Measurements from ENCODE around the gene AKAP13.
A peak's percentile ranks its signal among the peaks of the same experiment; 100 is the strongest.
"Not testable (repeated sequence)": the region's sequence is repeated elsewhere in the genome, so short reads cannot be mapped to it uniquely, and the experiment has no call there.

Gene AKAP13

DNA sequence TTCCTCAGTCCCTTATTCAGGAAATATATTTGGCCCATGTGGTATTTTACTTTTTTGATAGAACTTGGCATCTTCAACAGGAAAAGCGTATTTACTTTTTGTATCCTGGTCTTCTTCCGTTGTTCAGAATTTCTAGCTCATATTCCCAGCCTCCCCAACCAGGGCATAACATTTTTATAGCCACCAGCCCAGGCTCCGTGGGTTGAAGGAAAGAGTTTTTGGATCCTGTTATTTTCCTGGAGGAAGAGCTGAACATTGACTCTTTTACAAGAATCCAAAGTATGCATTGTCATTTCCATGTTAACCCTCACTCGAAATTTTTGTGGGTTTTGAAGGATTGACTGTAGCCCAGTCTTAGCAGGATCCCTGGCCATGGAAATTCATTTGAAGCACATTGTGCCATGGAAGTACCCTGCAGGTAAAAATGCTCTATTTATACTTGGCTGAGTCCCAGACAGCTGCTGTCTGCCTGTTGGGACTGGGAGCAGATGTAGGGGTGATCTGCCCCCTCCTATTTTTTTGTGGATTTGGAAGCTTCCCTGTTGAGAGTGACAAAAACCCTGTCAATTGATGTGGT lies 98.8 kb downstream of the AKAP13 start:
- Mint-ChIP-seq H3K4me1 (peaks cover 60% of the 10 kb centered on the region), H3K27ac (no peak overlapping the region), H3K36me3 (peaks cover 11% of the 10 kb centered on the region), H3K9me3 (no peaks in the 10 kb centered on the region), H3K4me3 (no peak overlapping the region)
- DNase-seq (ENCODE audit: low spot score in 2 of 2) (no peak), ATAC-seq (no peak)

- Mint-ChIP-seq H3K4me3 (no peak overlapping the region), H3K4me1 (peaks cover 46% of the 10 kb centered on the region), H3K36me3 (peaks cover 11% of the 10 kb centered on the region), H3K9me3 (no peaks in the 10 kb centered on the region), H3K27ac (peak overlapping the region; percentile 65)
- ATAC-seq (no peak), DNase-seq (ENCODE audit: low spot score in 2 of 2) (no peak)
These were observed 100.5 kb downstream of the AKAP13 start for GRCh38 chr15:85480923-85481322.

GRCh38 chr15:85481543-85481942 lies 101.1 kb downstream of the AKAP13 start:
- ATAC-seq: peak; percentile 44
- H3K9me3 Mint-ChIP-seq; H3K4me3 Mint-ChIP-seq; DNase-seq (ENCODE audit: low spot score in 2 of 2): not testable (repeated sequence)
- H3K36me3 Mint-ChIP-seq: peaks cover 11% of the 10 kb centered on the region
- peak overlapping the region; percentile 65 for H3K27ac Mint-ChIP-seq
- peaks cover 44% of the 10 kb centered on the region for H3K4me1 Mint-ChIP-seq

DNA sequence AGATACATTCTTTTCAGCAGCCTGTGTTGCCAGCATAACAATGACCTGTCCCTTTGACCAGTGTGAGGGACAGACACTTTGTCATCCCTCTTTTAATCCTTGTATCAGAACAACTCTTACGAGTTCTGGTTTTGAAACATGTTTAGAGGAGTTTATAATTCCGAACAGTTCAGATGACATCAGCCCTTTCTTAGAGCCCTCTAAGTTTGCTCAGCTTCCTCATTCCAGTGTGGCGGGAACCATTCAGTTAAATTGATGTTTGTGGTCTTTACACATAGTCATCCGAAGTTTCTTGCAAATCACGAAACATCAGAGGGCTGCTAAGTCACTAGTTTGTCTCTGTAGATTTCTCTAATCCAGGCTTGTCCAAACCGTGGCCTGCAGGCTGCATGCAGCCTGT lies 102.5 kb downstream of the AKAP13 start:
- Mint-ChIP-seq H3K27ac (peak overlapping the region; percentile 65), H3K4me1 (peaks cover 32% of the 10 kb centered on the region), H3K36me3 (peaks cover 15% of the 10 kb centered on the region), H3K4me3 (no peak overlapping the region), H3K9me3 (no peaks in the 10 kb centered on the region)
- ATAC-seq (peak; percentile 61), DNase-seq (ENCODE audit: low spot score in 2 of 2) (no peak)

- H3K9me3 Mint-ChIP-seq; H3K27ac Mint-ChIP-seq; ATAC-seq; H3K4me3 Mint-ChIP-seq; DNase-seq (ENCODE audit: low spot score in 2 of 2): not testable (repeated sequence)
- H3K4me1 Mint-ChIP-seq: peaks cover 39% of the 10 kb centered on the region
- H3K36me3 Mint-ChIP-seq: peaks cover 18% of the 10 kb centered on the region
These were observed 103.6 kb downstream of the AKAP13 start for GRCh38 chr15:85483955-85484354.

DNA sequence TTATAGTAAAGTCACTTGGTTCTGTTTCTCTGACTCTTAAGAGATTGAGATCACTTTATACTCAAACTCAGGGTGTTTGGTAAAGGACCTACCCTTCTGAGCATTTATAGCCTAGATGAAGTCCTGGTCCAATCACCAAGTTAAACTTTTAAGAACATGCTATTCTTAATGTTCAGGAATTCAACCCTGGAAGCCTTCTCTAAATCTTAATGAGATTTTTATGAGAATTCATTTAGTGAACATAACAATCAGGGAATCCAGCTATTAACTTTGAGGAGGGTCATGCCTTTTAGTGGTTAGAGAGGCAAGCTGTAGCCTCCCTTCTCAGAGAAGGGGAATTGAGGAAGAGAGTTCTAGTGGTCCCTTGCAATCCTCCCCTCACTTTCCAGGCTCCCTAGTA lies 104.5 kb downstream of the AKAP13 start:
- ATAC-seq; H3K4me3 Mint-ChIP-seq; H3K9me3 Mint-ChIP-seq; H3K27ac Mint-ChIP-seq; DNase-seq (ENCODE audit: low spot score in 2 of 2): not testable (repeated sequence)
- Mint-ChIP-seq H3K4me1 (peaks cover 49% of the 10 kb centered on the region), H3K36me3 (peaks cover 18% of the 10 kb centered on the region)

DNA sequence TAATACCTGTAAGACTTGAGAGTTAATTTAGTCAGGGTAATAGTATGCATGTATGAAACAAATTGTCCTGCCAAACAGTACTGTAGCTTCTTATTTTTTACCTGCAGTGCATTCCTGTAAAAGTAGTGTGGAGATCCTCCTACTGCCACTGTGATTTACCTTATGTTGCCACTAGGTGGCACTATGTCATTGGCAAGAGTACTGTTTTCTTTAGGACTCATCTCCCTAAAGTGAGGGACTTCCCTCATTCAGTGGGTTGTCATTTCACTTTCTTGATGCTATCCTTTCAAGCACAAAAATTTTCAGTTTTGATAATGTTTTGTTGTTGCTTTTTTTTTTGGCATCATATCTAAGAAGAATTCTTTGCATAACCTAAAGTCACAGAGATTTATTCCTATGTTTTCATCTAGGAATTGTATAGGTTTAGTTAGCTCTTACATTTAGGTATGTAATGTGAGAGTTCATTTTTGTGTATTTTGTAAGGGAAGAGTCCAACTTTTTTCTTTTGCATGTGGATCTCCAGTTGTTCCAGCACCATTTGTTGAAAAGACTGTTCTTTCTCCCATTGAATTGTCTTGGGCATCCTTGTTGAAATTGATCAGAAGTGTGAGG lies 105.7 kb downstream of the AKAP13 start:
- ATAC-seq (peak; percentile 85), DNase-seq (ENCODE audit: low spot score in 2 of 2) (peak; percentile 40 to 79)
- peaks cover 15% of the 10 kb centered on the region for H3K36me3 Mint-ChIP-seq
- peaks cover 57% of the 10 kb centered on the region for H3K4me1 Mint-ChIP-seq
- H3K4me3 Mint-ChIP-seq: no peak overlapping the region
- H3K9me3 Mint-ChIP-seq: no peaks in the 10 kb centered on the region
- H3K27ac Mint-ChIP-seq: no peak overlapping the region

- not testable (repeated sequence) for H3K4me3 Mint-ChIP-seq; DNase-seq (ENCODE audit: low spot score in 2 of 2); H3K9me3 Mint-ChIP-seq; ATAC-seq
- H3K4me1 Mint-ChIP-seq: peaks cover 41% of the 10 kb centered on the region
- H3K27ac Mint-ChIP-seq: peak overlapping the region; percentile 14
- H3K36me3 Mint-ChIP-seq: peaks cover 13% of the 10 kb centered on the region
These were observed 107.4 kb downstream of the AKAP13 start for GRCh38 chr15:85487796-85488195.

GRCh38 chr15:85488997-85489396 lies 108.6 kb downstream of the AKAP13 start:
- no peak overlapping the region for H3K4me3 Mint-ChIP-seq
- ATAC-seq (peak; percentile 65), DNase-seq (ENCODE audit: low spot score in 2 of 2) (no peak)
- peaks cover 13% of the 10 kb centered on the region for H3K36me3 Mint-ChIP-seq
- no peaks in the 10 kb centered on the region for H3K9me3 Mint-ChIP-seq
- peak overlapping the region; percentile 14 for H3K27ac Mint-ChIP-seq
- peaks cover 47% of the 10 kb centered on the region for H3K4me1 Mint-ChIP-seq

DNA sequence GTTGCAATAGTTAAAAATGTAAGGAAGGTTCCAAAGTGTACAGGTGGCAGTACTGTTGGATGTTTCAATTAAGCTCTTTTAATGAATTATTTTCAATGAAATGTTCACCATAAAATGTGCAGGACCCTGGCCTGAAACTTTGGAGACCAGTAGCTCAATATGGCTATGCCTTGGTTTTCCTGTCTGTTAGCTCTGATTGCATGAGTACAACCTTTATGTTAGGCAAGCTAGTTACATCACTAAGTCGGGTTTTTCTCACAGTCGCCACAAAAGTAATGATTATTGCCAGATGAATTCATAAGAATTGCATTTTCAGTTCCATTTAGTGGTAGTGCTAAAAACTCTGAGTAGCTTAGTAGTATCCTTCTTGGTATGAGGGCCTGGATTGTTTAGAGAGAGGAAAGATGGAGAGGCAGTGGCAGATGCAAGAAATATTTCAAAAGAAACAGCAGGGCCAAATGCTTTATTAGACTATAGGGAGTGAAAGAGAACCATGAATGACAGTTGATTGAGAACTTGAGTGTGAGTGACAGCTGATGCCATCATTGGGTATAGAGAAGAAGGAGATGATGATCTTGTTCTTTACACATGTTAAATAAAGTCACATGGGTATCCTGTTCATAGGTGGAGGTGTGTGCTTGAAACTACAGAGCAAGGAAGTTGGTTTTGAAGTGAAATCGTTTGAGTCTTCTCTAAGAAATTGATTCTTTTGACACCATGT lies 109.5 kb downstream of the AKAP13 start:
- no peak overlapping the region for H3K4me3 Mint-ChIP-seq
- ATAC-seq: peak; percentile 33
- peaks cover 55% of the 10 kb centered on the region for H3K4me1 Mint-ChIP-seq
- DNase-seq (ENCODE audit: low spot score in 2 of 2): no peak
- H3K27ac Mint-ChIP-seq: peak overlapping the region; percentile 1
- peaks cover 13% of the 10 kb centered on the region for H3K36me3 Mint-ChIP-seq
- no peaks in the 10 kb centered on the region for H3K9me3 Mint-ChIP-seq

DNA sequence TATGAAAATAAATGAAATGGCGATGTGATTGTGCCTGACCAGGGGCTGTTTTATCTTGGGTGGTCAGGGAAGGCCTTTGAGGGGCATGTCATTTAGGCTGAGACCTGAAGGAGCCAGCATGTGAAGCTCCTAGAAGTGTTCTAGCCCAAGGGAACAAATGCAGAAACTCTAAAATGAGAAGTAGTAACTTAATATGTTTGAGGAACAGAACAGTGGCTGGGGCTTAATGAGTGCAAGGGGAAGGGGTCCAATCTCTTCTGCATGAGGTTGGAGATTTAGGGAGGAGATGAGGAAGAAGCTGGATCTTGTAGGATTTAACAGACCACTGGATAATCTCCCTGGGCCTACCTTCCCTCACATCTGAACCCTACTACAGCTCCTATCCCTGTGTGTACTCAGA lies 110.5 kb downstream of the AKAP13 start:
- H3K27ac Mint-ChIP-seq: peak overlapping the region; percentile 1
- no peaks in the 10 kb centered on the region for H3K9me3 Mint-ChIP-seq
- H3K36me3 Mint-ChIP-seq: peaks cover 13% of the 10 kb centered on the region
- H3K4me3 Mint-ChIP-seq: no peak overlapping the region
- ATAC-seq (no peak), DNase-seq (ENCODE audit: low spot score in 2 of 2) (no peak)
- H3K4me1 Mint-ChIP-seq: peaks cover 52% of the 10 kb centered on the region

DNA sequence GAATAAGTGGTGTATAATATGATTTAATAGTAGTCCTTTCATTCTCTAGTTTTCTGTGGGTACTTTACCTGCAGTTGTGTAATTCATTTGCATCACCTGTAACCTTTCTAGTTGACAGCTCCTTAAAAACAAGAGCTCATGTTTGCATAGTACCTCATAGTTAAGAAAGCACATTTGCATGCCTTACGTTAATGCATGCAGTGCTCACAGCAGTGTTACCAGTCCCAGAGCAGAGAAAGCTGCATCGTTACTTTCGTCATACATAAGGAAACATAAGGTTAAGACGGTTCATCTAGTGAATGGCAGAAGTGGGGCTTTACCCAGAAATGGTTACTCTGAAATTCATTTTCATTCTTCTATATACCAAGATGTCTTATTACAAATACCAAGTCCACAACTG lies 111.3 kb downstream of the AKAP13 start:
- no peak overlapping the region for H3K27ac Mint-ChIP-seq
- DNase-seq (ENCODE audit: low spot score in 2 of 2) (no peak), ATAC-seq (no peak)
- H3K36me3 Mint-ChIP-seq: peaks cover 13% of the 10 kb centered on the region
- no peaks in the 10 kb centered on the region for H3K9me3 Mint-ChIP-seq
- no peak overlapping the region for H3K4me3 Mint-ChIP-seq
- H3K4me1 Mint-ChIP-seq: peaks cover 51% of the 10 kb centered on the region

GRCh38 chr15:85492406-85492805 lies 112.0 kb downstream of the AKAP13 start:
- Mint-ChIP-seq H3K27ac (no peak overlapping the region), H3K4me1 (peaks cover 58% of the 10 kb centered on the region), H3K9me3 (no peaks in the 10 kb centered on the region), H3K36me3 (peaks cover 7% of the 10 kb centered on the region), H3K4me3 (no peak overlapping the region)
- DNase-seq (ENCODE audit: low spot score in 2 of 2) (no peak), ATAC-seq (no peak)

- Mint-ChIP-seq H3K9me3 (no peaks in the 10 kb centered on the region), H3K4me1 (peaks cover 61% of the 10 kb centered on the region)
- no peak for ATAC-seq
These were observed 112.9 kb downstream of the AKAP13 start for GRCh38 chr15:85493260-85493659.

GRCh38 chr15:85494048-85494777 lies 113.8 kb downstream of the AKAP13 start:
- DNase-seq (ENCODE audit: low spot score in 2 of 2) (no peak), ATAC-seq (no peak)
- Mint-ChIP-seq H3K4me1 (peaks cover 58% of the 10 kb centered on the region), H3K36me3 (no peaks in the 10 kb centered on the region), H3K27ac (peak overlapping the region; percentile 1), H3K9me3 (no peaks in the 10 kb centered on the region), H3K4me3 (no peak overlapping the region)

More at GRCh38 chr15:85493260-85493659, 112.9 kb downstream of the AKAP13 start:
- no peak overlapping the region for H3K4me3 Mint-ChIP-seq
- no peak overlapping the region for H3K27ac Mint-ChIP-seq
- H3K36me3 Mint-ChIP-seq: peaks cover under 1% of the 10 kb centered on the region
- DNase-seq (ENCODE audit: low spot score in 2 of 2): no peak

All from stimulated activated effector memory CD8-positive, alpha-beta T cell treated with anti-CD3 and anti-CD28 coated beads, Interleukin-12 subunit alpha, Interleukin-12 subunit beta, amount 100 ng/mL, for 72 hours (primary cell).